OCI-LY7 (cell line): ENCODE measurements around the gene CCDC116. TPM values are rescaled to one million over a fixed set of nuclear protein-coding genes. Genes with fewer than 3 reads are reported as not detected.
"Not testable (repeated sequence)": the region's sequence is repeated elsewhere in the genome, so short reads cannot be mapped to it uniquely, and the experiment has no call there.

Experiments used
- BruUV-seq: library from RNA; stranded (reverse); fragments of 400-500 nt; replicated peaks from 2 replicates; lab custom pipeline; 2021; lab: Mats Ljungman, UMichigan
- CTCF ChIA-PET: fragments of 300-600 bp; sonication (Branson Sonifier 250); formaldehyde crosslinking; loops from one replicate; lab custom pipeline; 2022; ENCODE audit warnings: antibody characterized with exemption; ENCODE audit not compliant: unreplicated experiment; lab: Charles Lee
- POLR2A ChIA-PET: fragments of 300-600 bp; sonication (Branson Sonifier 250); formaldehyde crosslinking; loops from one replicate; lab custom pipeline; 2022; ENCODE audit warnings: antibody characterized with exemption; lab: Charles Lee
- DNase-seq: peaks from one replicate; pipeline ENCODE4 v3.0.0-alpha.2; 2015; ENCODE audit warnings: low spot score
- H2AFZ ChIP-seq: fragments of 200-600 bp; sonication (generic), shearing (Covaris generic); 2 replicates; pipeline ENCODE4 v1.6.1; 2014; ENCODE audit warnings: mild to moderate bottlenecking, antibody characterized with exemption, low read length, moderate library complexity
- H3K27ac ChIP-seq: fragments of 200-600 bp; sonication (generic); 2 replicates; pipeline ENCODE4 v1.5.1; 2014; ENCODE audit warnings: mixed run types, low read depth, mild to moderate bottlenecking, moderate library complexity, low read length, inconsistent platforms; ENCODE audit not compliant: poor library complexity, severe bottlenecking
- H3K36me3 ChIP-seq: fragments of 200-600 bp; sonication (generic); 2 replicates; pipeline ENCODE4 v1.6.1; 2014; ENCODE audit warnings: mild to moderate bottlenecking, antibody characterized with exemption, low read length, moderate library complexity, mixed read lengths; ENCODE audit not compliant: insufficient read depth
- H3K4me1 ChIP-seq: fragments of 200-600 bp; sonication (generic); 2 replicates; pipeline ENCODE4 v1.5.1; 2014; ENCODE audit warnings: mild to moderate bottlenecking, low read length; ENCODE audit not compliant: insufficient read depth, poor library complexity, severe bottlenecking
- H3K4me2 ChIP-seq: fragments of 200-600 bp; sonication (generic); 2 replicates; pipeline ENCODE4 v1.6.1; 2014; ENCODE audit warnings: mild to moderate bottlenecking, low read length
- H3K4me3 ChIP-seq: fragments of 200-600 bp; sonication (generic); 2 replicates; pipeline ENCODE4 v1.5.1; 2014; ENCODE audit warnings: mild to moderate bottlenecking, low read depth, low read length; ENCODE audit not compliant: poor library complexity, severe bottlenecking
- H3K79me2 ChIP-seq: fragments of 200-600 bp; sonication (generic); 2 replicates; pipeline ENCODE4 v1.6.1; 2016; ENCODE audit warnings: low read depth, mild to moderate bottlenecking, low read length, moderate library complexity, mixed read lengths; ENCODE audit not compliant: insufficient read depth
- H3K9me2 ChIP-seq: fragments of 200-600 bp; sonication (generic); 2 replicates; pipeline ENCODE4 v1.6.1; 2016; ENCODE audit warnings: mild to moderate bottlenecking, low read length, mixed read lengths; ENCODE audit not compliant: insufficient read depth
- H3K9me3 ChIP-seq: fragments of 200-600 bp; sonication (generic); 2 replicates; pipeline ENCODE4 v1.6.1; 2014; ENCODE audit warnings: mild to moderate bottlenecking, mixed run types, low read length, mixed read lengths
- H4K20me1 ChIP-seq: fragments of 200-600 bp; sonication (generic); 2 replicates; pipeline ENCODE4 v1.6.1; 2014; ENCODE audit warnings: mild to moderate bottlenecking, antibody characterized with exemption, low read length, moderate library complexity, mixed read lengths; ENCODE audit not compliant: insufficient read depth
- CTCF ChIP-seq: fragments of 200-600 bp; sonication (generic); conservative IDR thresholded peaks from 2 replicates; pipeline ENCODE4 v1.5.1; 2014; ENCODE audit warnings: mild to moderate bottlenecking, antibody characterized with exemption, low read length, moderate library complexity, mixed read lengths
- EZH2phosphoT487 ChIP-seq: fragments of 200-600 bp; sonication (generic); IDR thresholded peaks from 2 replicates; pipeline ENCODE4 v1.6.1; 2018; ENCODE audit warnings: low read depth, borderline replicate concordance, mild to moderate bottlenecking, mixed run types, antibody characterized with exemption, low read length, moderate library complexity, mixed read lengths
- intact Hi-C: fragments of 100-400 bp; cut with micrococcal nuclease; formaldehyde crosslinking; loops from one replicate; pipeline ENCODE4 v1.10.0; 2022; ENCODE audit not compliant: unreplicated experiment
- total RNA-seq, 2 experiments: library from RNA; depleted of rRNA in 1 of 2; stranded (reverse); fragments of >200 nt in 1 of 2; shearing (Covaris generic) in 1 of 2; gene quantifications; 2 replicates each; pipeline ENCODE4 v1.2.3, GENCODE V29; 2014 to 2022

Gene CCDC116
- total RNA-seq, 2 experiments from 2014 or later: 1.5 to 3.1 TPM

- BruUV-seq: TSS peak; percentile 26
- peak; percentile 67 for TF ChIP-seq CTCF
- no peak for TF ChIP-seq EZH2phosphoT487
- Histone ChIP-seq H3K27ac (no peak overlapping the region), H3K9me2 (no peaks in the 10 kb centered on the region), H4K20me1 (no peaks in the 10 kb centered on the region), H2AFZ (no peak overlapping the region), H3K79me2 (no peaks in the 10 kb centered on the region; the same call in 1 of the 2 replicates), H3K4me1 (peaks cover 19% of the 10 kb centered on the region), H3K4me2 (peak overlapping the region; percentile 73), H3K9me3 (no peaks in the 10 kb centered on the region), H3K36me3 (peaks cover 25% of the 10 kb centered on the region), H3K4me3 (peak overlapping the region; percentile 83)
- ChIA-PET POLR2A (interaction anchor here (1.6 to 2.0 kb wide), 2 partner anchors 8 to 75 kb away, joined by 3 to 7 read pairs; no protein-coding TSS in a partner anchor), CTCF (no interaction called here)
- intact Hi-C loops: no loop called here
- DNase-seq: peak; percentile 45
Observed at GRCh38 chr22:21643533-21644357, 11.2 kb downstream of the CCDC116 start.

GRCh38 chr22:21645513-21645912, 13.0 kb downstream of the CCDC116 start:
- H4K20me1 ChIP-seq, H3K4me3 ChIP-seq, H3K27ac ChIP-seq, H3K9me2 ChIP-seq, H3K4me2 ChIP-seq, H2AFZ ChIP-seq, BruUV-seq, DNase-seq, CTCF ChIA-PET, intact Hi-C loops, H3K79me2 ChIP-seq, H3K9me3 ChIP-seq: not testable (repeated sequence)
- Histone ChIP-seq H3K36me3 (peaks cover 36% of the 10 kb centered on the region), H3K4me1 (peaks cover 25% of the 10 kb centered on the region)
- POLR2A ChIA-PET: interaction anchor here (0.7 kb wide), 1 partner anchor 698 kb away, joined by 3 read pairs; no protein-coding TSS in a partner anchor

- BruUV-seq: no TSS peak
- intact Hi-C loops: no loop called here
Observed at GRCh38 chr22:21646608-21647590, 14.3 kb downstream of the CCDC116 start.

More at GRCh38 chr22:21646608-21647590, 14.3 kb downstream of the CCDC116 start:
- Histone ChIP-seq H2AFZ (no peak overlapping the region), H3K36me3 (peaks cover 36% of the 10 kb centered on the region), H3K4me2 (peak overlapping the region; percentile 13; the same call in 1 of the 2 replicates), H3K9me2 (no peaks in the 10 kb centered on the region), H3K27ac (no peak overlapping the region), H3K4me3 (no peak overlapping the region), H3K9me3 (no peaks in the 10 kb centered on the region), H3K79me2 (no peaks in the 10 kb centered on the region; the same call in 1 of the 2 replicates), H4K20me1 (no peaks in the 10 kb centered on the region), H3K4me1 (peaks cover 29% of the 10 kb centered on the region)
- no peak for TF ChIP-seq EZH2phosphoT487
- peak; percentile 91 for TF ChIP-seq CTCF
- CTCF ChIA-PET: interaction anchor here (0.6 to 1.0 kb wide), 3 partner anchors 14 to 18 kb away, joined by 3 to 6 read pairs (median 5); partner anchors contain the start of gene CCDC116
- POLR2A ChIA-PET: interaction anchor here (0.6 to 1.0 kb wide), 2 partner anchors 10 to 258 kb away, joined by 3 to 5 read pairs; no protein-coding TSS in a partner anchor
- peak; percentile 89 for DNase-seq
